Stimulated activated CD8-positive, alpha-beta memory T cell treated with anti-CD3 and anti-CD28 coated beads, Interleukin-12 subunit alpha, Interleukin-12 subunit beta, amount 100 ng/mL, for 4 hours (primary cell): ENCODE results near the gene MAP3K15.

Experiments
- DNase-seq: peaks from one replicate; pipeline ENCODE4 v3.0.0-alpha.2; 2020; ENCODE audit warnings: low read depth

The MAP3K15 gene

GRCh38 chrX:19389227-19389845 is 126.0 kb downstream of the MAP3K15 start:
- DNase-seq, result no peak

DNA sequence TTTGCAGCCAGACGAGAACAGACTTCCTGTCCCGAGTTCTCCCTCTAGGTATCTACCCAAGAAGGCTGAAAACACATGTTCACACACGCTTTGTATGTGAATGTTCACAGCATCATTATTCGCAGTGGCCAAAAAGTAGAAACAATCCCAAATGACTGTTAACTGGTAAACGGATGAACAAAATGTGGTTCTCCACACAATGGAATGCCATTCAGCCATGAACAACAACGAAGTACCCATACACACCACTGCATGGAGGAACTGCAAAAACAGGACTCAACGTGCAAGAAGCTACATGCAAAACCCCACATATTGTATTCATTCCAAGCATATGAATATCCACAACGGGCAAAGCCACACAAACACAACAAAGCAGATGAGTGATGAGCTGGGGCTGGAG is 126.6 kb downstream of the MAP3K15 start:
- no peak for DNase-seq

GRCh38 chrX:19388064-19388679 is 127.1 kb downstream of the MAP3K15 start:
- DNase-seq, result no peak

DNA sequence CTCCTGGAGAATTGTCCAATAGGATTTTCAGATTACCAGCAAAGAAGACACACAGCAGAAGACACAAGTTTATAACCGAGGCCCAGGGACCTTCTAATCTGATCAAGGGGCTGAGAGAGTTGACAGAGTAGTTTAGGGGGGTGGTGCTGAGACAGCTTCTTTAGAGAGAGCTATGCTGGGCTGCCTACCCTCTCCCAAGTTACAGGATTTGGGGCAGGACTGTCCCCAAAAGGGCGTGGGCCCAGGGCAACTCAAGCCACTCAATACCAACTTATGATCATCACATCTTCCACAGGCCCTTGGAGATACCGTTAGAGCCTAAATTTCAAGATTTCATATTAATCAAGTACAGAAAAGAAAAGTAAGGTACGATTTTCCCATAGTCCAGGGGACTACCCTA is 128.6 kb downstream of the MAP3K15 start:
- DNase-seq, result no peak

DNA sequence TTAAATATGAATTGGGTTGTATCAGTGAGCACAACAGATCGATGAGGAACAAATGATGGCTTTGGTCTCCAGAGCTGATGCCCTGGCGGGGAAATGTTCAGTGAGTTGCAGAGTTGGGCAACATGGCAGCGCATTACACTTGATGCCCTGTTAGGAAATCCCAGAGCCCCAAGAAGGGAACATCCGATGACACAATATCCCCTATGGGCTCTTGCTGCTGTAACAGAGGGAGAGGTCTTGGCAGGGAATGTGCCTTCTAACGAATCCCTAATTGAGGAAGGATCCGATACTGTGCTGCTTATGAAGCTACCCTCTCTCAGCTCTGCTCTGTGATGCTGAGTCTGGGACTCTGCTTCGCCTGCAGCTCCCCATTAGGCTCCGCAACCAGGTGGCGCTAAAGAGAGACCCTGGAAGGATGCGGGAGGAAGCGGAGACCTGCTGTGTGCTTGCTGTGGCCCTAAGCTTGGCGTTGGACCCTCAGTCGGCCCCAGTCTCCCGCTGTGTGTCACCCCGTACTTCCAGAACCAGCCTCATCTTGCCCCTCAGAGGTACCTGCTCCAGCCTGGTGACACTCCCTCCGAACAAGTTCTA is 132.7 kb downstream of the MAP3K15 start:
- DNase-seq, result no peak

DNA sequence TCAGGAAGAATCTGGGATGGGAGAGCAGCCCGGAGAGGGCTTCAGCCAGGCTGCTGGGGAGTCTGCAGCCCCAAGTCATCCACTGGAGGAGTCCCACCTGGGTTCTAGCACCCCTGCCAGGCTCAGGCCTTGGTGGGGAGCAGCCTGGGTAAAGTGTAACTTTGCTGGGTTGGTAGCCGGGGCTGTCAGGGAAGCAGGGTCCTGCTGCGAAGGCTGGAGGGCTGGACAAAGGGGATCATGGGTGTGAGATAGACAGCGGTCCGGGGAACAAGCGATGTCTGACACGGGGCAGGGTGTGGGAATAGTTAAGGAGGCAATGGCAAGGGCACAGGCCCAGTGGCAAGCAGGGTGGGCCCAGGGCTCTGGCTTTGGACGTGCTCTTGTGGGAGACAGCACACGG is 134.0 kb downstream of the MAP3K15 start:
- no peak for DNase-seq

DNA sequence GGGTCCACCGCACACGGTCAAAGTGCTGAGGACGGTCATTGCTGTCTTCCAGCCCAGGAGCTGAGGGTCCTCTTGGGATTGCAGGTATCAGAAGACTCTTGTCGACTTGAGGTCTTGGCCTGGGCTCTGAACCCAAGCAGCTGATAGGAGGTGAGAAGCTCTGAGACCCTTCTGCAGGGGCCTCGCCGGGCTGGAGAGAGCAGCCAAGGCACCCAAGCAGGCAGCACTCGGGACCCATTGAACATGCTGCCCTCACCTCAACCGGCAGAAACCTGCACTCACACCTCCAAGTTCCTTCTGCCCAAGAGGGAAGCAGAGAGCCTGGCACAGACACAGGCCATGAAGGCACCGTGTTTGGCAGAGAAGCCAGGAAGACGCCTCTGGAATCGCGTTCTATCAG is 137.5 kb downstream of the MAP3K15 start:
- DNase-seq, result no peak

- DNase-seq, result no peak
These were observed 139.8 kb downstream of the MAP3K15 start for GRCh38 chrX:19375546-19375945.

GRCh38 chrX:19373351-19373891 is 141.9 kb downstream of the MAP3K15 start:
- DNase-seq, result no peak

DNA sequence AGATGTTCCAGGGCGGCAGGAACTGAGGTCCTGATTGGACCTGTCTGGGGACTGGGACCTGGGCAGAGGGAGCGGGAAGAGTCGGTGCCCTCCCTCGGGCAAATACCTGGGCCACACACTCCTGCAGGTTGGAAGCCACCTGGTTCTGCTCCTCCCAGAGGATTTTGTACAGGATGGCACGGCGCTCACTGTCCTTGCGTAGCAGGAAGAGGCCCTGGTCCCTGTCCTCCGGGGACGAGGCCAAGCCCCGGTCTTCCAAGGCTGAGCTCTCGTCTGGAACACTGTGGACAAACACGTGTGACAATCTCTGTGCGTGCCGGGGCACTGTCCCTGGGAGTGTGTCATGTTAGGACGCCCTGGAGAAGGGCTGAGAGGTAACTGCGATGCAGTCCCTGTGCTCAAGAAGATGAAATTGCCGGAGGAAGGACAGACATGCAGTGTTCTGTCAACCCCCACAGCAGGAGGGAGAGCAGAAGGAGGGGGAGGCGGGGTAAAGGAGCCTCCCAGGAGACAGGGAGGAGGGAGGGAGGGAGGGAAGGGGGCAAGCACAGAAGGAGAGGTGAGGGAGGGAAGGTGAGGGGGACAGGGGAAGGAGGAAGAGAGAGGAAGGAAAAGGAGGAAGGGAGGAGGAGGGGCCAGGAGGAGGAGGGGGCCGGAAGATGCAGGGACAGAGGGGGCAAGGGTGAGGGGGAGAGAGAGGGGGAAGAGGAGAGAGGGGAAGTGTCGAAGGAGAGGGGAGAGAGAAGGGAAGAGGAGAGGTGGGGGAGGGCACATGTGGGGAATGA is 142.6 kb downstream of the MAP3K15 start:
- no peak for DNase-seq

DNA sequence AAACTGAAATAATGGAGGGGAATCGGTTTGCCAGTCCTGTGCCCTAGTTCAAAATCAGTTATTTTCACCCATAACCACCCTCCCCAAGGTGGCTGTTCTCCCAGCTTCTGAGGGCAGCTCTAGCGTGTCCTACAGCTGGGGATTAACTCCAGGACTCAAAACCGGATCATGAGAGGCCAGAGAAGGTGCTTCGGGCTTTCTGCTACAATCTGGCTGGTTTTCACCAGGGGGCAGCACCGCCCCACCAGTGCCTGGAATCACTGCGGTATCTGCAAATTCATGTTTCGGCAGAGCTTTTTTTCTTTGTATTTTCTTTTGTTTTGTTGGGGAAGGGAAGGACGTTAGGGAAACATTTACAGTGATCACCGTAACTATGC is 143.2 kb downstream of the MAP3K15 start:
- peak; percentile 13 for DNase-seq

- DNase-seq, result no peak
These were observed 145.2 kb downstream of the MAP3K15 start for GRCh38 chrX:19370061-19370460.

DNA sequence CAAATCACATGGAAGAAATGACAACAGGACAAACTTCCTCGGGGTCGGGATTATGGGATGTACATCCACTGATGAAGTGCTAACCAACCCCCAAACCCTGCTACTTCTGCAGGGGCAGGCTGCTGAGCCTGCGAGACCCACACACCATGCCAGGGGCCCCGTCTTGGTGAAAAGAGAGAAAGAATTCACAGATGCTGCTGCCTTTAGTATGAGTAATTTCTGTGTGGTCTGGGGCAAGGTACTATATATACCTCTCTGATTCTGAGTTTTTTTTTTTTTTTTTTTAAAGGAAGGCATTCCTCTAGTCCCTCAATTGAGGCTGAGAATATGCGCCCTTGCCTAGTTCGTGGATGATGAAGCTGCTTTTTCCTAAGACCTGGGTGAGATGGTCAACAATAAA is 146.7 kb downstream of the MAP3K15 start:
- DNase-seq, result no peak

GRCh38 chrX:19361701-19362100 is 153.6 kb downstream of the MAP3K15 start:
- DNase-seq, result no peak

- no peak for DNase-seq
These were observed 154.4 kb downstream of the MAP3K15 start for GRCh38 chrX:19360903-19361302.

- no peak for DNase-seq
These were observed 156.8 kb downstream of the MAP3K15 start for GRCh38 chrX:19358521-19358920.

DNA sequence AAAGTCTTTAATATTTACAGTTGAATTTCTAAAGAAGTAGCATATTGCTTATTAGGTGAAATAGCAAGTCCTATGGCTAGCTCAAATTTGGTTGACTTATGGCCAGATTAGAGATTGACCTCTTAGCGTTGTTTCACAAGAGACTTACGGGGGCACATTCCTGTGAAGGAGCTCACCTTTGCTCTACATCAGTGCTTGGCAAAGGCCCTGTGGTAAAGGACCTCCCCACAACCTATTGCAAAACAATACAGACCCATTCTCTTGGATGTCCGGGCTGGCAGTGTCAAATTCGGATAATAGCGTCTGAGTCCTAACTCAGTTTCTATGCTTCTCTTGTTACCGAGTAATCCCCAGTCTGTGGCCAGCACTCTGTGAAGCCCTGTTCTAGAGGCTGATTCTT is 160.7 kb downstream of the MAP3K15 start:
- no peak for DNase-seq

GRCh38 chrX:19350941-19351384 is 164.3 kb downstream of the MAP3K15 start:
- no peak for DNase-seq

DNA sequence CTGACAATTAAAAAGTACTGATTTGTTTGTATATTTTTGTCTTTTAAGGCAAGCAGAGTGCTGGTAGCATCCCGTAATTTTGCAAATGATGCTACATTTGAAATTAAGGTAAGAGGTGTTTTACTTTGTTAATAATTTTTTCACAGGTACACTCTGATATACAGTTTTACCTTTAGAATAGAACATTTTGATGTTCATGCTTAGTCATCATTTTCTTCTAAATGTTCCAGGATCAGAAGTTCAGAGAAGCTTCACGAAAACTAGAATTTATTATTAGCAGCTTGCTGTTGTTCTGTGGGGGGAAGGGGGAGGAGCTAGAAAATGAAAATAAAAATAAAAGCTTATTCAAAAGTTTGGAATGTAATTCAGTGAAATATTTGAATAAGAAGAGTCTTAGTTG is 166.0 kb downstream of the MAP3K15 start:
- no peak for DNase-seq

DNA sequence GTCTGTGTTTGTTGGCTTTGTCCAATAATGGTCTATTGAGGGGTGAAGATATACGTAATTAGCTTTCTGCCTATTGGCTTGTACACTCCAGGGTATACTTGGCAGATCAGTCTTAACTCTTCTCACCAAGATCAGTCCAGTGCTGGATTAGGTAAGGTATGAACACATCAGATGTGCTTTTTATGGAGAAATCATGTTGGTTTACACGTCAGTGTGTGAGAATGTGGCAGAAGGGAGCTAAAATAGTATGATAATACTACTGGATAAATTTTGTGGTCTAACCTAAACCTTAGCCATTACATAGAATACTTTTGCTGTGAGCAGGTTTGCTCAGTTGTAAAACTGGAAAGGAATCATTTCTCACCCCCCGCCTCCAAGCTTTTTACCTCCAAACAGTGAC is 167.4 kb downstream of the MAP3K15 start:
- DNase-seq, result no peak

DNA sequence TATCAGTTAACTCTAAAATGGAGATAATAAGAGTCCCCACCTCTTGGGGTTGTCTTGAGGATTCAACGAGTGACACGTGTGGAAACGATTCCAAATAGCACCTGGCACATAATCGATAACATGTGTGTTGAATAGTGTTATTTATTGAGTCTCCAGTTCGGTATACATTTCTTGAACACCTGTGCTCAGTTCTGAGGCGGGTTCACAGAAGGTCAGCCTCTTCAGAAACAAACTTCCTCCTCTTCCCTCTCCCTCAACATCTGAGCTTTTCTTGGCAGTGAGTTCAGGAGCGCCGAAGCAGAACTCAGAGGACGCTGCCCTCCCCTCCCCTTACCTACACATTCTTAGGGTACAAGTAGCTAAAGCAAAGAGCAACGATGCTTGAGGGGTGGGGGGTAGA is 170.6 kb downstream of the MAP3K15 start:
- no peak for DNase-seq

DNA sequence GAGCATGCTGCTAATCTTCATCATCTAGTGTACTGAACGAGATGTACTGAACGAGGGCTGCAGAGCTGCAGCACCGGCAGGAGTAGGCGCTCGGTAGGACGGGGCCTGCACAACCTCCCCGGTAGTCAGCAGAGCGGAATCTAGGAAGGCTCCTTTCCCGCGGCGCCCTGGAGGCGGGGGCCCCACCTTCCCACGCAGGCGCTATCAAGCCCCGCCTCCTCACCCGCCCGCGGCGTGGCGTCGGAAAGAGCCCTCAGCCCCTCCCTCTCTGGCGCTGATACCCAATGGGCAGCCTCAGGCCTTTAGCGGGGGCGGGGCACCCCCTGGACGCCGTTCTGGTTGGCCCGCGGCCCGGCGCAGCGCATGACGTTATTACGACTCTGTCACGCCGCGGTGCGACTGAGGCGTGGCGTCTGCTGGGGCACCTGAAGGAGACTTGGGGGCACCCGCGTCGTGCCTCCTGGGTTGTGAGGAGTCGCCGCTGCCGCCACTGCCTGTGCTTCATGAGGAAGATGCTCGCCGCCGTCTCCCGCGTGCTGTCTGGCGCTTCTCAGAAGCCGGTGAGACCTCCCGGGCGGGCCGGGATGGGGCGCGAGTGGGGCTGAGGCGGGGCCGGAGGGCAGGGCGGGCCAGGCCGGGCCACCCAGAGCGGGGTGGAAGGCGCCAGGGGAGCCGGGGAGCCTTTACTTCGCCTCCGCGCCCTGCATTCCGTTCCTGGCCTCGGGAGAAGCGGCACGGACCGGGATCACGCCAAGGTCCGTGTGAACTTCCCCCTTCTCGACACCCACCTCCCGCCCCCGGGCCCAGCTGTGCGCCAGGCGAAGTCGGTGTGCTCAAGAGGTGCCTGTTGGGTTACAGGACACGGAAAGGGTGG is 171.5 kb downstream of the MAP3K15 start, which contains the start of gene PDHA1:
TSS of gene PDHA1 (plus strand) at position 393 of the 874 bp plus-strand sequence. CDS start at position 504, 111 bp downstream.
- DNase-seq, result peak; percentile 80
